BJ (cell line): ENCODE data around the gene EPS15. TPM values are rescaled to one million over a fixed set of nuclear protein-coding genes. Genes with fewer than 3 reads are reported as not detected.

Source experiments
- CTCF ChIA-PET: fragments of 350-600 bp; formaldehyde crosslinking; extraction: SDS; loops from one replicate; lab custom pipeline; 2021; ENCODE audit warnings: antibody characterized with exemption, inconsistent platforms; lab: Yijun Ruan, JAX
- POLR2A ChIA-PET: fragments of 300-600 bp; sonication (Branson Sonifier 250); formaldehyde crosslinking; extraction: SDS; loops from one replicate; lab custom pipeline; 2021; ENCODE audit warnings: antibody characterized with exemption; lab: Charles Lee
- DNase-seq: peaks from one replicate; pipeline ENCODE4 v3.0.0-alpha.2; 2011; ENCODE audit warnings: low read depth
- H3K27me3 ChIP-seq: 2 replicates; pipeline ENCODE4 v1.6.0; 2011; ENCODE audit warnings: low read length; ENCODE audit not compliant: control insufficient read depth, insufficient read depth
- H3K36me3 ChIP-seq: 2 replicates; pipeline ENCODE4 v1.5.1; 2011; ENCODE audit warnings: low read length; ENCODE audit not compliant: control insufficient read depth, insufficient read depth
- H3K4me3 ChIP-seq: 2 replicates; pipeline ENCODE4 v1.5.1; 2011; ENCODE audit warnings: low read depth, mild to moderate bottlenecking, control low read depth, low read length
- polyA plus RNA-seq: library from polyadenylated mRNA; depleted of rRNA; stranded (reverse); fragments of >200 nt; gene quantifications from 2 replicates; pipeline ENCODE4 v1.2.3, GENCODE V29; 2011; rRNA removed
- small RNA-seq: library from RNA; depleted of rRNA; stranded (forward); fragments of <200 nt; gene quantifications from one replicate; pipeline ENCODE3, GENCODE V24; 2012; ENCODE audit warnings: low replicate concordance, low read depth; ENCODE audit not compliant: insufficient read length
- TF ChIP-seq, protein P1 (sequence below): IDR thresholded peaks from 2 replicates; pipeline ENCODE4 v1.5.1; 2011; ENCODE audit warnings: low read depth, mild to moderate bottlenecking, control low read depth, inconsistent platforms, low read length, moderate library complexity; ENCODE audit not compliant: insufficient read depth

EPS15 gene
- polyA plus RNA-seq, 1 experiment: 18.7 TPM

DNA sequence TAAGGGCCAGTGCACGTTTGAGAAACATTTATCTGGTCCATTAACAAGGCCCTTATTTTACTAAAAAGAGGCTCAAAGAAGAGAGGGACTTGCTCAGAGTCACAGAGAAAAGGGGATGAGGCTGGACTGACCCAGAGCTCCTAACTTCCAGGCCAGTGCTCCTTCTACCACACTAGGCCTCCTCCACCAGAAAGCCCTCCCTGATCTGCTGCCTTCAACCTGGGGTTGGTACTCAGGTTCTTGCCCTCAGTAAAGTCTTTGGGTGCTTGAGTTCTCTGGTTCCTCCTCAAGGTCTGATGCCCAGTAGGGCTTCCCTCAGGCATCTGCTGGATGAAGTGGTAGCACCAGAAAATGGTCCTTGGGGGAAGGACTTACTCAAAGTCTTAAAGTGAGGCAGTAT, 214.7 kb downstream of the EPS15 start:
- Histone ChIP-seq H3K36me3 (no peaks in the 10 kb centered on the region), H3K27me3 (no peaks in the 10 kb centered on the region; the same call in 1 of the 2 replicates), H3K4me3 (no peak overlapping the region)
- POLR2A ChIA-PET: no interaction called here
- CTCF ChIA-PET: no interaction called here
- TF ChIP-seq, protein P1, sequence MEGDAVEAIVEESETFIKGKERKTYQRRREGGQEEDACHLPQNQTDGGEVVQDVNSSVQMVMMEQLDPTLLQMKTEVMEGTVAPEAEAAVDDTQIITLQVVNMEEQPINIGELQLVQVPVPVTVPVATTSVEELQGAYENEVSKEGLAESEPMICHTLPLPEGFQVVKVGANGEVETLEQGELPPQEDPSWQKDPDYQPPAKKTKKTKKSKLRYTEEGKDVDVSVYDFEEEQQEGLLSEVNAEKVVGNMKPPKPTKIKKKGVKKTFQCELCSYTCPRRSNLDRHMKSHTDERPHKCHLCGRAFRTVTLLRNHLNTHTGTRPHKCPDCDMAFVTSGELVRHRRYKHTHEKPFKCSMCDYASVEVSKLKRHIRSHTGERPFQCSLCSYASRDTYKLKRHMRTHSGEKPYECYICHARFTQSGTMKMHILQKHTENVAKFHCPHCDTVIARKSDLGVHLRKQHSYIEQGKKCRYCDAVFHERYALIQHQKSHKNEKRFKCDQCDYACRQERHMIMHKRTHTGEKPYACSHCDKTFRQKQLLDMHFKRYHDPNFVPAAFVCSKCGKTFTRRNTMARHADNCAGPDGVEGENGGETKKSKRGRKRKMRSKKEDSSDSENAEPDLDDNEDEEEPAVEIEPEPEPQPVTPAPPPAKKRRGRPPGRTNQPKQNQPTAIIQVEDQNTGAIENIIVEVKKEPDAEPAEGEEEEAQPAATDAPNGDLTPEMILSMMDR: no peak
- no peak for DNase-seq

Small RNA genes within 50 kb of the gene (small RNA-seq; reads per million reads assigned to genes)
- not detected for gene RNU6-1281P
- gene RNU6-877P: not detected

Other genes with a start within 250 kb of the EPS15 start
- 0.43 and 0.47 TPM in 2 replicates for gene TTC39A, start 188.7 kb downstream of the EPS15 start, polyA plus RNA-seq
- 68.3 and 86.5 TPM in 2 replicates for gene OSBPL9, start 97.8 kb upstream of the EPS15 start, polyA plus RNA-seq